Spinal cord (tissue), 10 donors: ENCODE results near the gene SP1. TPM values are rescaled to one million over a fixed set of nuclear protein-coding genes. Genes with fewer than 3 reads are reported as not detected.
"Not testable (repeated sequence)": the region's sequence is repeated elsewhere in the genome, so short reads cannot be mapped to it uniquely, and the experiment has no call there.

Source experiments
- DNase-seq, 6 donors: peaks; one replicate each; pipeline versions ENCODE4 v3.0.0 to v3.0.0-alpha.2; 2013 to 2015; ENCODE audit warnings: low spot score in 6 of 6, low read depth in 4 of 6
- H3K27ac ChIP-seq: one replicate; pipeline ENCODE4 v1.5.1; 2013; ENCODE audit warnings: low read depth, low read length, control low read depth
- H3K27me3 ChIP-seq: one replicate; pipeline ENCODE4 v1.6.1; 2013; ENCODE audit warnings: low read length; ENCODE audit not compliant: control insufficient read depth, insufficient read depth
- H3K36me3 ChIP-seq: one replicate; pipeline ENCODE4 v1.6.1; 2013; ENCODE audit warnings: low read length; ENCODE audit not compliant: control insufficient read depth, insufficient read depth
- H3K4me1 ChIP-seq: one replicate; pipeline ENCODE4 v1.6.1; 2013; ENCODE audit warnings: low read length; ENCODE audit not compliant: control insufficient read depth, insufficient read depth
- H3K4me3 ChIP-seq: one replicate; pipeline ENCODE4 v1.5.1; 2013; ENCODE audit warnings: low read depth, low read length, control low read depth
- H3K9me3 ChIP-seq: one replicate; pipeline ENCODE4 v1.6.1; 2013; ENCODE audit warnings: low read length; ENCODE audit not compliant: control insufficient read depth, insufficient read depth
- WGBS: methylation state at CpG from one replicate; pipeline ENCODE4 v1.1.5; 2013; ENCODE audit warnings: missing lambda C conversion rate; ENCODE audit not compliant: insufficient coverage; 5-methylcytosine and 5-hydroxymethylcytosine counted together
- polyA plus RNA-seq, 2 donors: library from polyadenylated mRNA; unstranded; fragments of 120-200 nt; gene quantifications; one replicate each; pipeline ENCODE4 v1.2.1, GENCODE V29; 2013; ENCODE audit not compliant: insufficient read length in 2 of 2
- total RNA-seq, 2 donors: library from RNA; depleted of rRNA in 1 of 2; stranded (reverse); fragments of 120-200 nt in 1 of 2; fragments of >200 nt in 1 of 2; gene quantifications; one replicate each; pipeline versions ENCODE4 v1.2.3 to v1.2.4, GENCODE V29; 2013 to 2014
- donor health status: healthy.

The SP1 gene
- total and polyA plus RNA-seq, 4 donors: 31.3 to 55.2 (median 35.3) TPM

DNA sequence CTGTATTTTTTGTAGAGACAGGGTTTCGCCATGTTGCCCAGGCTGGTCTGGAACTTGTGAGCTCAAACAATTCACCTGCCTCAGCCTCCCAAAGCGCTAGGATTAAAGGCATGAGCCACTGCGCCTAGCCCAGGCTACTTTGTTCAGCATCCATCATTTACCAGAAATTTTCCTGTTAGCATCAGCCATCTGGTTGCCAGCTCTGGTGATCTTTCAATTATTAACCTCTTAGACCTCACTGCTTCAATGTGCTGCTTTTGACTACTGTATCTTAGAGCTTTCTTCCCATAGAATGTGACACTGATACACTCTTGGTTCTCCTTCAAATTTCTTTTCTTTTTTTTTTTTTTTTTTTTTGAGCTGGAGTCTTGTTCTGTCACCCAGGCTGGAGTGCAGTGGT is 38.2 kb downstream of the SP1 start:
- Histone ChIP-seq H3K27me3 (no peaks in the 10 kb centered on the region), H3K36me3 (no peaks in the 10 kb centered on the region), H3K27ac (no peak overlapping the region), H3K4me1 (no peaks in the 10 kb centered on the region), H3K9me3 (no peaks in the 10 kb centered on the region), H3K4me3 (no peak overlapping the region)
- DNase-seq: no peak
- WGBS: 93% methylated on average over 3 of the region's 3 CpGs

DNA sequence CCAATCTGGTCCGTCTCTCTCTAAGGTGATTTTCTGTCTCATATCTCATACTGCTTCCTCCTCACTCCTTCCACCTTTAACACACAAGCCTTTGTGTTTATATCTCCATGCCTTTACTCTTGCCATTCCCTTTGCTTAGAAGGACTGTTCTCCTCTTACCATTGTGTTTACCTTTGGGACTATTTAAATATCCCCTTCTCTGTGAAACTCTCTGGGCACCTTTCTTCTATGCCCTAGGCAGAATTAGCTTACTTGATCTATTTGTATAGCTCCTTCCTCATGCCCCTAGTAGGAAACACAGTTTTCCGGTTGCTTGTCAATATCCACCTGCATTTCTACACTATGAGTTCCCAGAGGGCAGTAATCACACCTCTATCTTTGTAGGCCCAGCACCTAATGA is 39.8 kb downstream of the SP1 start:
- Histone ChIP-seq H3K27me3 (no peaks in the 10 kb centered on the region), H3K36me3 (no peaks in the 10 kb centered on the region), H3K4me3 (no peak overlapping the region), H3K9me3 (no peaks in the 10 kb centered on the region), H3K27ac (no peak overlapping the region), H3K4me1 (no peaks in the 10 kb centered on the region)
- DNase-seq: no peak
- 93% methylated on average over 2 of the region's 2 CpGs for whole genome bisulfite sequencing

DNA sequence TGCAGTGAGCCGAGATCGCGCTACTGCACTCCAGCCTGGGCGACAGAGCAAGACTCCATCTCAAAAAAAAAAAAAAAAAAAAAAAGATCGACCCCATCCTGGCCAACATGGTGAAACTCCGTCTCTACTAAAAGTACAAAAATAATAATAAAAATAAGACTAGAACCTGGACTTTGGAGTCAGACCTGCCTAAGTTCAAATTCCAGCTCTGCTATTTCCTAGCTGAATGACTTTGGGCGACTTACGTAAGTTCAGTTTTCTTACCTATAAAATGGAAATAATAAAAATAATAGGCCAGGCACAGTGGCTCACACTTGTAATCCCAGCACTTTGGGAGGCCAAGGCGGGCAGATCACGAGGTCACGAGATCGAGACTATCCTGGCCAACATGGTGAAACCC is 42.3 kb downstream of the SP1 start:
- no CpG with 5 or more reads among the region's 12 CpGs for WGBS

DNA sequence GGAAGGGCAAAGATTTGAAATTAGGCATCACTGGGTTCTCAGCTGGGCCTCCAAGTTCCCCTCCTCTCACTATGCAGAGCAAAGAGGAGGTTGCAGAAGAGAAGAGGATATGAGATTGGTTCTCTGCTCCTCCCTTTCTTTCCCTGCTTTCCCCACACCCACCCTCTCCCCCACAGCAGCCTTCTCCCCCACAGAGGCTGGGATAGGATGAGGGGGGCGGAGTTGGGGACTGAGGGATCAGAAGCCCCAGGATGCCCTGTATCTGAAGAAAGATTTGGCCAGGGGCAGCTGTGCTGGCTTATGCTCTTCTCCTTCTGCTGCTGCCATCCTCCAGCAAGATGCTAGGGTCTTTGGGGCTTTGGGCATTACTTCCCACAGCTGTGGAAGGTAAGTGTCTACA is 43.6 kb downstream of the SP1 start, which contains the start of gene AMHR2:
AMHR2 (plus strand) TSS at position 259 of the 400 bp plus-strand sequence; CDS start at position 339, 80 bp downstream.
- 88% methylated on average over 1 of the region's 1 CpG for WGBS
- no peak within 1 kb of the TSS for H3K4me3 ChIP-seq

More for the DNA sequence above, 42.3 kb downstream of the SP1 start:
- not testable (repeated sequence) for H3K36me3 ChIP-seq, H3K9me3 ChIP-seq, H3K27me3 ChIP-seq, H3K4me3 ChIP-seq, H3K4me1 ChIP-seq, DNase-seq, H3K27ac ChIP-seq

DNA sequence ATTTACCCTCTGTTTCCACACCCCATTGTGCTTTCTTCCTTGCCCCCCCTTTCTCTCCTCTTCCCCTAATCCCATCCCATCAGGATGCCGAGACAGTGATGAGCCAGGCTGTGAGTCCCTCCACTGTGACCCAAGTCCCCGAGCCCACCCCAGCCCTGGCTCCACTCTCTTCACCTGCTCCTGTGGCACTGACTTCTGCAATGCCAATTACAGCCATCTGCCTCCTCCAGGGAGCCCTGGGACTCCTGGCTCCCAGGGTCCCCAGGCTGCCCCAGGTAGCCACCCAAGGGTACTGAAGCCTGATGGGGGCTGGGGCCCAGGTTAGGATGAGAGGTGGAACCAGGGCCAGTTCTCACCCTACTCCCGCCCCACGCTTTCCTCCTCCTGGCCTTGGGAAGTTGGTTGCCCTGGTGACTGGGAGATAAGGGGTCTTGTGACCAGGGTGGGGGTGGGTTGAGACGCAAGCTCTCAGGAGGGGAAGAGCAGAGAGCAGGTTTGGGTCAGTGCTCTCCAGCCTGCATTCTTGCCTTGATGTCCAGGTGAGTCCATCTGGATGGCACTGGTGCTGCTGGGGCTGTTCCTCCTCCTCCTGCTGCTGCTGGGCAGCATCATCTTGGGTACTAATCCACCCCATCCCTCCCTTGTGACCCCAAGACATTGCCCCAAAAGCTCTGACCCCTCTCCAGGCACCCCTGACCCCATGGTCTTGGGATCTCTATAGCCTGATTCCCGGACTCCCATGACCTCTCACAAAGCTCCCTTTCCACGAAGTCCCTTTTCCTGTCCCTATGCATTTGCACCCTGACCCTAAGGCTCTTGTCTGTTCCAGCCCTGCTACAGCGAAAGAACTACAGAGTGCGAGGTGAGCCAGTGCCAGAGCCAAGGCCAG is 44.9 kb downstream of the SP1 start:
- no peaks in the 10 kb centered on the region for H3K36me3 ChIP-seq
- no peaks in the 10 kb centered on the region for H3K9me3 ChIP-seq
- WGBS: 85% methylated on average over 9 of the region's 9 CpGs
- no peaks in the 10 kb centered on the region for H3K4me1 ChIP-seq
- no peak for DNase-seq
- H3K27me3 ChIP-seq: no peaks in the 10 kb centered on the region
- no peak overlapping the region for H3K4me3 ChIP-seq
- no peak overlapping the region for H3K27ac ChIP-seq

More for the DNA sequence above, 43.6 kb downstream of the SP1 start, which contains the start of gene AMHR2:
- Histone ChIP-seq H3K27me3 (no peaks in the 10 kb centered on the region), H3K27ac (no peak within 1 kb of the TSS), H3K9me3 (no peaks in the 10 kb centered on the region), H3K4me1 (no peaks in the 10 kb centered on the region), H3K36me3 (no peaks in the 10 kb centered on the region)
- no peak for DNase-seq

DNA sequence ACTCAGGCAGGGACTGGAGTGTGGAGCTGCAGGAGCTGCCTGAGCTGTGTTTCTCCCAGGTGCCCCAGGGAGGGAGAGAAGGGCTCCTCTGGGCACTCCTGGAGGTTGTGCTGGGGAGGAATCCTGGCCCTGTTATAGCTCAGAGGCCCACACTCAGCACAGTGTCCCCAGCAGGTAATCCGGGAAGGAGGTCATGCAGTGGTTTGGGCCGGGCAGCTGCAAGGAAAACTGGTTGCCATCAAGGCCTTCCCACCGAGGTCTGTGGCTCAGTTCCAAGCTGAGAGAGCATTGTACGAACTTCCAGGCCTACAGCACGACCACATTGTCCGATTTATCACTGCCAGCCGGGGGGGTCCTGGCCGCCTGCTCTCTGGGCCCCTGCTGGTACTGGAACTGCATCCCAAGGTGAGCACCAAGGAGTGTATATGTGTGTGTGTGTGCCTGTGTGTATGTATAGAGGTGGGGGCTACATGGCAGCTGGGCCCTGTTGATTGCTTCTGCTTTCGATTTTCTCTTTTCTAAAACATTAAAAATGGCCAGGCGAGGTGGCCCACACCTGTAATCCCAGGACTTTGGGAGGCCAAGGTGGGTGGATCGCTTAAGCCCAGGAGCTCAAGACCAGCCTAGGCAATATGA is 45.7 kb downstream of the SP1 start:
- no peak for DNase-seq
- Histone ChIP-seq H3K27me3 (no peaks in the 10 kb centered on the region), H3K4me3 (no peak overlapping the region), H3K9me3 (no peaks in the 10 kb centered on the region), H3K36me3 (no peaks in the 10 kb centered on the region), H3K27ac (no peak overlapping the region), H3K4me1 (no peaks in the 10 kb centered on the region)
- WGBS: 60% methylated on average over 10 of the region's 11 CpGs

DNA sequence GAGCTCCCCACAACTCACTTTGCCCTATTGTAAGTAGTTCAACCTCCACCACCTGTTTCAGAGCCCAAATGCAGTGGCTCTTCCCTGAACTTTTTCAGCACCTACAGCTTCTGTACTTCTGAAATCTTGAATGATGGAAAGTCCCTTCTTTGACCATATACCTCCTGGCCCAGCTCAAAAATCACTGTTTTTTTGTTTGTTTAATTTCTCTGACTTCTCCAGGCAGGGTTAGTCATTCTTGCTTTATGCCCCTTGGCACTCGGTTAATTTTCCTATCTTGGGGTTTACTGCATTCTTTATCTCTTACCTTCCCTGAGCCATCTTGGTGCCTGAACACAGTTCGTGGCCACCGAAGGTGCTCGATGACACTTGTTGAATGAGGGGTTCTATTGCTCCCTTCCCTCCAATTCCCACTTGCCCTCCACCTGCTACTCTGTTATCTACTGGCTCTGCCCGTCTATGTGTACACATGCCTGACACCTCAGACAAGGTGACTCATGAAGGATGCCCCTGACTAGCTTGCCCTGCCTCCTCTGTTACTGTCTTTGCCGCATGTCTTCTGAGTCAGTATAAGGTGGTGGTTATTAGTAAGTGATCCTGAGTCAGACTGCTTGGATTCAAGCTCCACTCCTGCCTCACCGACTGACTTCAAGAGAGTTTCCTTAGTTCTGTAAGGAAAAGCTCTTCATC is 48.1 kb downstream of the SP1 start:
- no peak overlapping the region for H3K27ac ChIP-seq
- H3K36me3 ChIP-seq: no peaks in the 10 kb centered on the region
- no peak for DNase-seq
- H3K4me3 ChIP-seq: no peak overlapping the region
- H3K4me1 ChIP-seq: no peaks in the 10 kb centered on the region
- no peaks in the 10 kb centered on the region for H3K27me3 ChIP-seq
- 100% methylated on average over 4 of the region's 7 CpGs for WGBS
- H3K9me3 ChIP-seq: no peaks in the 10 kb centered on the region

DNA sequence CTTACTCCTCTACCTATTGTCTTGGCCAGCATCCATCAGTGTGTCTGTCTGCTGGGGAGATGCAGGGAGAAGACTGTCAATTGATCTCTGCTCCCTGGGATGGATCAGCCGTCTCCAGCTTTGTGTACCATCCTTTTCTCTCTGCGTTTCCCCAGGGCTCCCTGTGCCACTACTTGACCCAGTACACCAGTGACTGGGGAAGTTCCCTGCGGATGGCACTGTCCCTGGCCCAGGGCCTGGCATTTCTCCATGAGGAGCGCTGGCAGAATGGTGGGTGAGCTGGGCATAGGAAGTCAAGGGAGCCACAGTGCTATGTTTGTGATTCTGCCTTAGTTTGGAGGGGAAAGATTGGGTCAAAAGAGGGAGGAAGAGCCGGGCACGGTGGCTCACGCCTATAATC is 48.8 kb downstream of the SP1 start:
- no peak overlapping the region for H3K4me3 ChIP-seq
- no peaks in the 10 kb centered on the region for H3K4me1 ChIP-seq
- H3K27ac ChIP-seq: no peak overlapping the region
- no peaks in the 10 kb centered on the region for H3K9me3 ChIP-seq
- no peaks in the 10 kb centered on the region for H3K27me3 ChIP-seq
- 76% methylated on average over 6 of the region's 7 CpGs for WGBS
- no peaks in the 10 kb centered on the region for H3K36me3 ChIP-seq
- no peak for DNase-seq

DNA sequence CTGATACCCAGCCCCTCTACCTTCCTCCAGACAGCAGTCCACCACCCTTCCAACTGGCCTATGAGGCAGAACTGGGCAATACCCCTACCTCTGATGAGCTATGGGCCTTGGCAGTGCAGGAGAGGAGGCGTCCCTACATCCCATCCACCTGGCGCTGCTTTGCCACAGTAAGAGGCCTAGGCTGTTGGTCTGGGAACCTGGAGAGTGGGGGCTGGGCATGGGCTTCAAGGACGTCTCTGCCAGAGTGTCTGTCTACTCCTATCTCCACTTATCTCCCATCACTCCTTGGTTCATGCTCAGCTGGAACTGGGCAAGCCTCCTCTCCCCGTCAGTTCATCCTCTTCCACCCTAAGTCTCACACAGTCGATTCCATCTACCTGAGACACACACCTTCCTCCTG is 50.1 kb downstream of the SP1 start:
- Histone ChIP-seq H3K27ac (no peak overlapping the region), H3K4me3 (no peak overlapping the region), H3K27me3 (no peaks in the 10 kb centered on the region), H3K9me3 (no peaks in the 10 kb centered on the region), H3K36me3 (no peaks in the 10 kb centered on the region), H3K4me1 (no peaks in the 10 kb centered on the region)
- no peak for DNase-seq
- WGBS: 75% methylated on average over 4 of the region's 5 CpGs
